ENCODE data around the gene PCDHGA7.

GRCh38 chr5:141430332-141431113 lies 48.0 kb downstream of the PCDHGA7 start, which contains the start of gene PCDHGA12:
- no peak for TF ChIP-seq POLR2A (IDR thresholded peaks at IDR 0.05)
- TF ChIP-seq, protein P1, sequence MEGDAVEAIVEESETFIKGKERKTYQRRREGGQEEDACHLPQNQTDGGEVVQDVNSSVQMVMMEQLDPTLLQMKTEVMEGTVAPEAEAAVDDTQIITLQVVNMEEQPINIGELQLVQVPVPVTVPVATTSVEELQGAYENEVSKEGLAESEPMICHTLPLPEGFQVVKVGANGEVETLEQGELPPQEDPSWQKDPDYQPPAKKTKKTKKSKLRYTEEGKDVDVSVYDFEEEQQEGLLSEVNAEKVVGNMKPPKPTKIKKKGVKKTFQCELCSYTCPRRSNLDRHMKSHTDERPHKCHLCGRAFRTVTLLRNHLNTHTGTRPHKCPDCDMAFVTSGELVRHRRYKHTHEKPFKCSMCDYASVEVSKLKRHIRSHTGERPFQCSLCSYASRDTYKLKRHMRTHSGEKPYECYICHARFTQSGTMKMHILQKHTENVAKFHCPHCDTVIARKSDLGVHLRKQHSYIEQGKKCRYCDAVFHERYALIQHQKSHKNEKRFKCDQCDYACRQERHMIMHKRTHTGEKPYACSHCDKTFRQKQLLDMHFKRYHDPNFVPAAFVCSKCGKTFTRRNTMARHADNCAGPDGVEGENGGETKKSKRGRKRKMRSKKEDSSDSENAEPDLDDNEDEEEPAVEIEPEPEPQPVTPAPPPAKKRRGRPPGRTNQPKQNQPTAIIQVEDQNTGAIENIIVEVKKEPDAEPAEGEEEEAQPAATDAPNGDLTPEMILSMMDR (IDR thresholded peaks at IDR 0.05) = peak; percentile 34 to 73 (median 55)

Data from heart left ventricle (tissue), 13 donors.